Stimulated activated CD4-positive, alpha-beta T cell treated with anti-CD3 and anti-CD28 coated beads, Interleukin-2, amount 100 ng/mL, for 24 hours (primary cell): ENCODE measurements around the gene TPSB2.

Source experiments
- DNase-seq, 2 donors: peaks; one replicate each; pipeline ENCODE4 v3.0.0-alpha.2; 2020

TPSB2 gene

DNA sequence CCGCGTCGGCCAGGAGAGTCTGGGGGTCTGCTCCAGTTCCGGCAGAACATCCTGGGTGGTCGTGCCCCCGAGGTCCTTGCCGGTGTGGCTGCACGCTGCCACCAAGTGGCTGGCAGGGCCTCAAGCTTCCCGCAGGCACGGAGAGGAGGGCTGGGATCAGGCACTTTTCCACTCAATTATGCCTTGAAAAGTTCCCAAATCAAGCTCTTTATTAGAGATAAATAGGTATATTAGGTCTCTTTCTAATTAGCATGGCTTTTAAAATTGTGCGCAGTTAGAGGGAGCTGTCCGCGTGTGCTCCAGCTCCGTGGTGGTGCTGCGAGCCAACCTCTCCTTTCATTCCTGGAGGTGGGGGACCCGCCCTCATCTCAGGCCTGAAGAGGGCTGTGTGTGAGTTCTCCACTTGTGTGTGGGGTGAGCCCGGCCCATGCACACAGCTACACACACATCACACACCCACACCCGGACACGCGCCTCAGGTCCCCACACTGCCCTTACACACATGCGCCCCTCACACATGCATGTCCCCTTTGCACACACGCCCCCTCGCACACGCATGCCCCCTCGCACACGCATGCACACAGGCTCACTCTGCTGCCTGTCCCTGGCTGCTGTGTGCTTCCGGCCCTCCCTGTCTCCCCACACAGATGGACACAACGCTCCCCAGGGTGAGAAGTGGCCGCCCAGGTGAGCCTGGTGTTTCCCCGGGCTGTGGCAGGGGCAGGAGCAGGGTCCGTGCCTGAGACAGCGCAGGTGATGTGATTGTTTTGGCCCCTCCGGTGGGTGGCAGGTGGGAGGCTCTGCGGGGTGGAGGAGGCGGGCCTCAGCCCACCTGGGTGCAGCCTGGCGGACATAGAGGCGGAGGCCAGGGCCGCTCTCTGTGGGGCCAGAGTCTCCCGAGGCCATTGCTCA, 48.3 kb downstream of the TPSB2 start:
- no peak for DNase-seq

DNA sequence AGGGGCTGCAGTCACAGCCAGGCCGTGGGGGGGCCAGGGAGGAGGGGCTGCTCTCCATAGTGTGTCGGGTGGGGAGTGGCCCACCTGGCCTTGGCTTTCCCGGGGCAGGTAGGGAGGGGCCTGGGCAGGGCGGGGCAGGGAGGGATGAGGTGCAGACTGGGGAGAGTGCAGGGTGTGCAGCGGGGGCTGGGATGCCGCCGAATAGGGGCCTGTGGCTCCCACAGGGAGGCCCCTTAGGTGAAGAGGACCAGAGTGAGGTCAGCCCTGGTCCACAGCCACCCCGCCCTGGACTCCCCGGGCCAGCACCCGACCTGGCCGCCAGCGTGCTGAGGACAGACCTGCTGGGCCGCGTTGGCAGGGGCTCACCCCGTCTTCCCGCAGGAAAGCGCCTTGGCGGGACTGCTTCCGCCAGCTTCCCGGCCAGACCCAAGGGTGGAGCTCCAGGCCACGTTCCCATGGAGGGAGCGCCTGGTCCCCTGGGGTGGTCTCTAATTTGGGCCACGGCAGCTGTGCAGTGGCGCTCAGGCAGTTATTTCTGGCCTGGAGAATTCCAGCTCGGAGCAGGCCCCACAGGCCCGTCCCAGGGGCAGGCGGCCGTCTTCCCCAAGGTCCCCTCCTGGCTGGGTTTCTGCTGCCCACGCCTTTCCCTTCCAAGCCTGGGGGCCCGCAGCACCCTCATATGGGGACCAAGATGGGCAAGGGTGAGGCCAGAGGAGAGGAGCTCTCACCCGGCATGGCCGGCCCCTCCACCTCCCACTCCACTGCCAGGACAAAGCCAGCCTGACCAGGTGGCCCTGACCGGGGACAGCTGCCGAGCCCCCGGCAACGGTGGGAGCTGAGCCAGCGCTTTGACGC, 49.2 kb downstream of the TPSB2 start:
- no peak for DNase-seq
